AML-193 (cell line): ENCODE measurements around the gene HES1.
"Not testable (repeated sequence)": the region's sequence is repeated elsewhere in the genome, so short reads cannot be mapped to it uniquely, and the experiment has no call there.

Experiments used
- DNase-seq, 2 experiments: peaks; one replicate each; lab custom pipeline; 2025; lab: John Stamatoyannopoulos, UW

The HES1 gene

GRCh38 chr3:194141415-194142155 lies 5.6 kb downstream of the HES1 start:
- no peak for DNase-seq

GRCh38 chr3:194142156-194142910 lies 6.4 kb downstream of the HES1 start:
- DNase-seq: peak in 1 of 2 experiments; percentile 20

GRCh38 chr3:194145702-194146101 lies 9.8 kb downstream of the HES1 start:
- DNase-seq: no peak

GRCh38 chr3:194147679-194148078 lies 11.7 kb downstream of the HES1 start:
- DNase-seq: no peak

- no peak for DNase-seq
Observed at GRCh38 chr3:194148383-194148782, 12.4 kb downstream of the HES1 start.

GRCh38 chr3:194150252-194150934 lies 14.4 kb downstream of the HES1 start:
- no peak for DNase-seq

GRCh38 chr3:194150935-194151302 lies 15.0 kb downstream of the HES1 start:
- not testable (repeated sequence) for DNase-seq

- DNase-seq: no peak
Observed at GRCh38 chr3:194154346-194154745, 18.4 kb downstream of the HES1 start.

GRCh38 chr3:194156095-194156494 lies 20.1 kb downstream of the HES1 start:
- DNase-seq: no peak

GRCh38 chr3:194158942-194159439 lies 23.0 kb downstream of the HES1 start:
- no peak for DNase-seq

- DNase-seq: no peak
Observed at GRCh38 chr3:194160158-194160557, 24.2 kb downstream of the HES1 start.

GRCh38 chr3:194161131-194162045 lies 25.4 kb downstream of the HES1 start:
- DNase-seq: no peak

GRCh38 chr3:194162070-194162678 lies 26.2 kb downstream of the HES1 start:
- DNase-seq: no peak

GRCh38 chr3:194162817-194163584 lies 27.1 kb downstream of the HES1 start:
- DNase-seq: no peak

GRCh38 chr3:194163697-194164096 lies 27.7 kb downstream of the HES1 start:
- DNase-seq: no peak

- no peak for DNase-seq
Observed at GRCh38 chr3:194164861-194165260, 28.9 kb downstream of the HES1 start.

GRCh38 chr3:194165271-194166018 lies 29.5 kb downstream of the HES1 start:
- no peak for DNase-seq

GRCh38 chr3:194166682-194167479 lies 30.9 kb downstream of the HES1 start:
- no peak for DNase-seq
